Activated CD4-positive, alpha-beta T cell treated with anti-CD3 and anti-CD28 coated beads for 1 hour (primary cell): Measurements from ENCODE around the gene IFI44.

Experiments
- DNase-seq: peaks from one replicate; pipeline ENCODE4 v3.0.0-alpha.2; 2020

IFI44 gene

DNA sequence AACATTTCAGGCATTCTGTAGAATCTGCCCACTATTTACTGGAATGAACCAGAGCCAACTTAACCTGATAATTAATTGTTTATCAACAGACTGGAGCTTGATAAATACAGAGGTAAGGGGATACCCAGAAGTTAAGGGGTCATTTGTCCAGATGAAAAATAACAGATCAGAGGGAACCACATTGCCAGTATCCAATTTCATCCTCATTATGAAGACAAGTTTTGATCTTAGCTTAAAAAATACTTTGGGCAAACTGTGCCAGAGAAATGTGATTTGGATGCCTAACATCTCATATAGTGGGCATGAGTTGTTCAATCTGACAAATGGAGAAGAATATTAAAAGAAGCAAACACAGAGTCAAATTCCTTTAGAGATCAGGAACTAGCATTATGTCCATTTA is 63.7 kb downstream of the IFI44 start:
- DNase-seq: no peak
